GM19324 (cell line): Measurements from ENCODE around the gene RAB36.
A peak's percentile ranks its signal among the peaks of the same experiment; 100 is the strongest.

Experiments used
- ATAC-seq: cut with Tn5 transposase; IDR thresholded peaks from one replicate; pipeline ENCODE4 v1.9.1; 2021; ENCODE audit warnings: mild to moderate bottlenecking, moderate library complexity; ENCODE audit not compliant: unreplicated experiment, low FRiP score

The RAB36 gene

GRCh38 chr22:23120415-23120899 lies 24.8 kb upstream of the RAB36 start:
- no peak for ATAC-seq

- ATAC-seq = no peak
These were observed 24.3 kb upstream of the RAB36 start for GRCh38 chr22:23121000-23121421.

- ATAC-seq = no peak
These were observed 23.9 kb upstream of the RAB36 start for GRCh38 chr22:23121424-23121823.

- ATAC-seq = no peak
These were observed 22.9 kb upstream of the RAB36 start for GRCh38 chr22:23122216-23122957.

GRCh38 chr22:23122992-23123803 lies 22.1 kb upstream of the RAB36 start:
- ATAC-seq = no peak

GRCh38 chr22:23123804-23124254 lies 21.4 kb upstream of the RAB36 start:
- no peak for ATAC-seq

- no peak for ATAC-seq
These were observed 20.4 kb upstream of the RAB36 start for GRCh38 chr22:23124611-23125511.

- no peak for ATAC-seq
These were observed 19.7 kb upstream of the RAB36 start for GRCh38 chr22:23125512-23126103.

- ATAC-seq = no peak
These were observed 18.9 kb upstream of the RAB36 start for GRCh38 chr22:23126165-23127054.

GRCh38 chr22:23127055-23127756 lies 18.1 kb upstream of the RAB36 start:
- ATAC-seq = no peak

GRCh38 chr22:23127788-23128187 lies 17.5 kb upstream of the RAB36 start:
- ATAC-seq = no peak

- peak; percentile 49 for ATAC-seq
These were observed 16.8 kb upstream of the RAB36 start for GRCh38 chr22:23128269-23129108.

- ATAC-seq = no peak
These were observed 16.1 kb upstream of the RAB36 start for GRCh38 chr22:23129149-23129548.

- ATAC-seq = no peak
These were observed 14.6 kb upstream of the RAB36 start for GRCh38 chr22:23130697-23131096.

GRCh38 chr22:23131931-23132330 lies 13.3 kb upstream of the RAB36 start:
- ATAC-seq = no peak

GRCh38 chr22:23132376-23133091 lies 12.7 kb upstream of the RAB36 start:
- ATAC-seq = no peak

- ATAC-seq = no peak
These were observed 11.4 kb upstream of the RAB36 start for GRCh38 chr22:23133922-23134321.
